H1 (cell line): ENCODE results near the gene FAM83C. TPM values are rescaled to one million over a fixed set of nuclear protein-coding genes. Genes with fewer than 3 reads are reported as not detected.

Source experiments
- CTCF ChIA-PET: fragments of 300-600 bp; sonication (Branson Sonifier 250); formaldehyde crosslinking; loops from one replicate; lab custom pipeline; 2021; ENCODE audit not compliant: partially characterized antibody; lab: Charles Lee
- POLR2A ChIA-PET: fragments of 300-600 bp; sonication (Branson Sonifier 250); formaldehyde crosslinking; loops from one replicate; lab custom pipeline; 2021; ENCODE audit warnings: inconsistent platforms; ENCODE audit not compliant: partially characterized antibody; lab: Charles Lee
- DNase-seq, 2 experiments: peaks; one replicate each; pipeline versions ENCODE4 v3.0.0 to v3.0.0-alpha.2; 2010 to 2022; ENCODE audit warnings: low spot score in 2 of 2, low read depth in 1 of 2, mixed read lengths in 1 of 2
- FAIRE-seq: peaks from 2 replicates; lab custom pipeline; 2011; peaks lifted over from hg19 to GRCh38; lab: Jason Lieb, UNC
- H2AFZ ChIP-seq: 2 replicates; pipeline ENCODE4 v1.8.1; 2012; ENCODE audit warnings: low read length, inconsistent platforms
- H2AK5ac ChIP-seq: 2 replicates; pipeline ENCODE4 v1.6.1; 2013; ENCODE audit warnings: low read depth, low read length
- H2BK120ac ChIP-seq: replicated peaks from 2 replicates; pipeline ENCODE3; 2013; ENCODE audit warnings: low read depth, low read length, inconsistent platforms
- H2BK12ac ChIP-seq: 2 replicates; pipeline ENCODE4 v1.6.1; 2013; ENCODE audit warnings: low read depth, low read length
- H2BK15ac ChIP-seq: 2 replicates; pipeline ENCODE4 v1.6.1; 2013; ENCODE audit warnings: low read length
- H2BK20ac ChIP-seq: 2 replicates; pipeline ENCODE4 v1.6.1; 2013; ENCODE audit warnings: low read length
- H2BK5ac ChIP-seq: 2 replicates; pipeline ENCODE4 v1.6.1; 2013; ENCODE audit warnings: low read depth, low read length
- H3K14ac ChIP-seq: 2 replicates; pipeline ENCODE4 v1.6.1; 2013; ENCODE audit warnings: inconsistent platforms; ENCODE audit not compliant: insufficient read length
- H3K18ac ChIP-seq: 2 replicates; pipeline ENCODE4 v1.6.1; 2013; ENCODE audit warnings: low read length; ENCODE audit errors: extremely low read depth
- H3K23ac ChIP-seq: 2 replicates; pipeline ENCODE4 v1.6.1; 2013; ENCODE audit warnings: inconsistent platforms; ENCODE audit not compliant: insufficient read length
- H3K23me2 ChIP-seq: 2 replicates; pipeline ENCODE4 v1.6.1; 2013; ENCODE audit warnings: low read depth, low read length
- H3K27ac ChIP-seq: 2 replicates; pipeline ENCODE4 v1.6.1; 2011; ENCODE audit warnings: low read depth, low read length, inconsistent platforms
- H3K27me3 ChIP-seq, 4 experiments: replicated peaks in 1 of 4; 1 replicate in 1 of 4; 2 replicates in 3 of 4; pipeline versions ENCODE4 v1.6.1 to v1.8.1; 2011 to 2013; ENCODE audit warnings: low read length in 3 of 4, mild to moderate bottlenecking in 3 of 4, inconsistent platforms in 2 of 4, mixed read lengths in 2 of 4, moderate library complexity in 1 of 4; ENCODE audit not compliant: control insufficient read depth in 3 of 4, insufficient read depth in 3 of 4; ENCODE audit errors: extremely low read depth in 1 of 4
- H3K36me3 ChIP-seq, 4 experiments: 2 replicates each; pipeline versions ENCODE4 v1.6.1 to v1.8.1; 2011 to 2013; ENCODE audit warnings: mild to moderate bottlenecking in 4 of 4, low read length in 3 of 4, moderate library complexity in 2 of 4, control low read depth in 1 of 4, inconsistent platforms in 1 of 4; ENCODE audit not compliant: insufficient read depth in 4 of 4, control insufficient read depth in 2 of 4
- H3K4ac ChIP-seq: replicated peaks from 2 replicates; pipeline ENCODE3; 2013; ENCODE audit warnings: low read length, low read depth, mixed read lengths, inconsistent platforms; ENCODE audit not compliant: insufficient read length
- H3K4me1 ChIP-seq, 4 experiments: replicated peaks in 1 of 4; 1 replicate in 1 of 4; 2 replicates in 3 of 4; pipeline versions ENCODE4 v1.6.1 to v1.8.1; 2011 to 2013; ENCODE audit warnings: low read length in 3 of 4, inconsistent platforms in 2 of 4, mixed read lengths in 1 of 4; ENCODE audit not compliant: insufficient read depth in 4 of 4, control insufficient read depth in 3 of 4
- H3K4me2 ChIP-seq, 2 experiments: 2 replicates each; pipeline versions ENCODE4 v1.6.1 to v1.8.1; 2011 to 2013; ENCODE audit warnings: low read depth in 2 of 2, low read length in 2 of 2, control low read depth in 1 of 2, inconsistent platforms in 1 of 2, mild to moderate bottlenecking in 1 of 2; ENCODE audit not compliant: insufficient read depth in 1 of 2
- H3K4me3 ChIP-seq, 4 experiments: fragments of 200-600, 300-600 bp in 1 of 4; sonication (generic), shearing (Covaris generic), sonication (Bioruptor Twin) in 1 of 4; 2 replicates each; pipeline versions ENCODE4 v1.5.1 to v1.8.1; 2011 to 2016; ENCODE audit warnings: low read length in 4 of 4, low read depth in 3 of 4, control low read depth in 2 of 4, inconsistent platforms in 2 of 4, mild to moderate bottlenecking in 2 of 4, mixed read lengths in 1 of 4, moderate library complexity in 1 of 4; ENCODE audit not compliant: insufficient read depth in 2 of 4; ENCODE audit errors: extremely low read depth in 1 of 4
- H3K56ac ChIP-seq: replicated peaks from 2 replicates; pipeline ENCODE3; 2013; ENCODE audit warnings: low read depth, mild to moderate bottlenecking, mixed read lengths, low read length, inconsistent platforms; ENCODE audit not compliant: insufficient read length
- H3K79me1 ChIP-seq: 2 replicates; pipeline ENCODE4 v1.6.1; 2013; ENCODE audit warnings: low read depth, low read length, control low read depth
- H3K79me2 ChIP-seq, 2 experiments: 2 replicates each; pipeline versions ENCODE4 v1.6.1 to v1.8.1; 2012 to 2013; ENCODE audit warnings: low read length in 2 of 2, mild to moderate bottlenecking in 2 of 2, inconsistent platforms in 1 of 2; ENCODE audit not compliant: insufficient read depth in 2 of 2, control insufficient read depth in 1 of 2
- H3K9ac ChIP-seq, 4 experiments: replicated peaks in 1 of 4; 1 replicate in 1 of 4; 2 replicates in 3 of 4; pipeline versions ENCODE4 v1.6.1 to v1.8.1; 2011 to 2013; ENCODE audit warnings: low read depth in 3 of 4, low read length in 3 of 4, control low read depth in 2 of 4, mild to moderate bottlenecking in 2 of 4, moderate library complexity in 2 of 4, inconsistent platforms in 1 of 4; ENCODE audit errors: extremely low read depth in 1 of 4
- H3K9me3 ChIP-seq, 2 experiments: 2 replicates each; pipeline versions ENCODE4 v1.6.1 to v1.8.1; 2012 to 2013; ENCODE audit warnings: mild to moderate bottlenecking in 2 of 2, moderate library complexity in 2 of 2, control low read depth in 1 of 2, inconsistent platforms in 1 of 2, low read depth in 1 of 2, low read length in 1 of 2, mixed read lengths in 1 of 2; ENCODE audit not compliant: insufficient read depth in 2 of 2
- H4K20me1 ChIP-seq, 2 experiments: replicated peaks in 1 of 2; 2 replicates each; pipeline versions ENCODE3 to v1.8.1; 2011 to 2013; ENCODE audit warnings: inconsistent platforms in 2 of 2, low read length in 2 of 2, mild to moderate bottlenecking in 1 of 2; ENCODE audit not compliant: insufficient read depth in 2 of 2, control insufficient read depth in 1 of 2
- H4K5ac ChIP-seq: 2 replicates; pipeline ENCODE4 v1.6.1; 2013; ENCODE audit warnings: low read length, low read depth, mixed read lengths, inconsistent platforms; ENCODE audit not compliant: insufficient read length
- H4K8ac ChIP-seq: 2 replicates; pipeline ENCODE4 v1.8.0; 2013; ENCODE audit warnings: mild to moderate bottlenecking, moderate library complexity, low read length, inconsistent platforms; ENCODE audit not compliant: insufficient read depth; ENCODE audit errors: extremely low read depth
- H4K91ac ChIP-seq: replicated peaks from 2 replicates; pipeline ENCODE3; 2013; ENCODE audit warnings: low read length, mixed read lengths, inconsistent platforms; ENCODE audit not compliant: insufficient read length
- BRCA1 ChIP-seq: IDR thresholded peaks from 2 replicates; pipeline ENCODE4 v1.6.1; 2012; ENCODE audit warnings: low read depth, low read length, improper control_type of control experiment
- CREB1 ChIP-seq: IDR thresholded peaks from 2 replicates; pipeline ENCODE4 v1.6.1; 2012; ENCODE audit warnings: inconsistent platforms
- CTBP2 ChIP-seq: IDR thresholded peaks from 2 replicates; pipeline ENCODE4 v1.7.0; 2011; ENCODE audit warnings: borderline replicate concordance, mild to moderate bottlenecking, moderate library complexity, mixed read lengths, low read length; ENCODE audit not compliant: insufficient read depth, insufficient read length
- GTF2F1 ChIP-seq: IDR thresholded peaks from 2 replicates; pipeline ENCODE4 v1.6.1; 2012; ENCODE audit warnings: low read depth, low read length, improper control_type of control experiment, borderline replicate concordance
- HDAC2 ChIP-seq, 2 experiments: fragments of 300-600 bp in 1 of 2; sonication (generic) in 1 of 2; IDR thresholded peaks; 2 replicates each; pipeline ENCODE4 v1.6.1; 2011 to 2012; ENCODE audit warnings: low read depth in 2 of 2, low read length in 2 of 2, mild to moderate bottlenecking in 2 of 2, moderate library complexity in 2 of 2, borderline replicate concordance in 1 of 2, inconsistent platforms in 1 of 2
- JUN ChIP-seq: IDR thresholded peaks from 2 replicates; pipeline ENCODE4 v1.6.1; 2011; ENCODE audit warnings: low read depth, mild to moderate bottlenecking, improper control_type of control experiment, low read length
- POLR2A ChIP-seq, 2 experiments: IDR thresholded peaks; 1 replicate in 1 of 2; 2 replicates in 1 of 2; pipeline ENCODE4 v1.6.1; 2011; ENCODE audit warnings: low read depth in 2 of 2, low read length in 2 of 2, mild to moderate bottlenecking in 2 of 2; ENCODE audit errors: control extremely low read depth in 1 of 2
- POU5F1 ChIP-seq: IDR thresholded peaks from 2 replicates; pipeline ENCODE4 v1.6.1; 2011; ENCODE audit warnings: low read depth, mild to moderate bottlenecking, low read length, moderate library complexity
- SIN3A ChIP-seq, 2 experiments: IDR thresholded peaks in 1 of 2; conservative IDR thresholded peaks in 1 of 2; 2 replicates each; pipeline ENCODE4 v1.6.1; 2011 to 2012; ENCODE audit warnings: low read length in 2 of 2, improper control_type of control experiment in 1 of 2, low read depth in 1 of 2, mild to moderate bottlenecking in 1 of 2
- SP2 ChIP-seq: IDR thresholded peaks from 2 replicates; pipeline ENCODE4 v1.6.1; 2012; ENCODE audit warnings: mild to moderate bottlenecking, low read length, inconsistent platforms
- WGBS, 2 experiments: shearing (Covaris generic) in 1 of 2; methylation state at CpG; one replicate each; pipeline versions ENCODE4 v1.1.6 to v1.1.7; 2013 to 2015; ENCODE audit warnings: low lambda C conversion rate in 2 of 2, mixed read lengths in 2 of 2, inconsistent platforms in 1 of 2, low coverage in 1 of 2, missing lambda C conversion rate in 1 of 2; ENCODE audit not compliant: insufficient replicate concordance in 2 of 2, insufficient coverage in 1 of 2, insufficient read length in 1 of 2; ENCODE audit errors: extremely low coverage in 1 of 2, missing lambda C conversion rate in 1 of 2; 5-methylcytosine and 5-hydroxymethylcytosine counted together
- polyA plus RNA-seq, 7 experiments: library from polyadenylated mRNA; depleted of rRNA in 3 of 7; stranded (reverse) in 5 of 7; unstranded in 2 of 7; fragments of >200 nt in 5 of 7; fragments of 200-250 nt in 2 of 7; gene quantifications; 1 replicate in 5 of 7; 2 replicates in 1 of 7; 4 replicates in 1 of 7; pipeline versions ENCODE4 v1.2.1 to v1.2.3, GENCODE V29; 2011 to 2013; ENCODE audit warnings: missing spikeins in 2 of 7, mixed read lengths in 2 of 7
- total RNA-seq: library from RNA; stranded (reverse); fragmentation: NEBNext Ultra II Directional; extraction: Animal tissue kit (Norgen Biotek cat#: 25700); gene quantifications from 2 replicates; pipeline ENCODE4 v1.2.1, GENCODE V29; 2021
- TF ChIP-seq, protein P1 (sequence below): IDR thresholded peaks from 2 replicates; pipeline ENCODE4 v1.6.1; 2012; ENCODE audit warnings: inconsistent platforms
- TF ChIP-seq, protein P2 (sequence below): IDR thresholded peaks from 2 replicates; pipeline ENCODE4 v1.6.1; 2012; ENCODE audit warnings: low read length, inconsistent platforms

FAM83C gene
- total and polyA plus RNA-seq, 2 of the 8 experiments (the other 6 are each of a cell fraction or from before 2014, with no cell fraction given): not detected

DNA sequence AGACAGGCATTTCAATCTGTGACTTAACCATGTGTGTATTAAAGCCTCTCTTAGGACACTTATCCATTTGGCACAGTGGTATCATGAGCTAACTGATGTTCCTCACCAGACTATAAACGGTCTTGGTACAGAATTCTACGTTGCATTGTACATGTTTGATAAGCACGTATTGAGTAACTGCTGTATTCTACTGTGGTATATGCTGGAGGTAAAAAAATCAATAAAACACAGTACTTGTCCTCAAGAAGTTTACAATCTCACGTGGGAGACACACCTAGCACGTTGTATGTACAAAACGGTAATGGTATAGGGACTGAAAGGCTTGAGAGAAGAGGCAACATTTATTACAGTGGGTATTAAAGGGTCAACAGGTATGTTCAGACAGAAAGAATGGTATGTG is 33.2 kb upstream of the FAM83C start:
- no peak overlapping the region for H3K4ac ChIP-seq
- no peaks in the 10 kb centered on the region for H3K79me2 ChIP-seq
- no peak overlapping the region for H3K27ac ChIP-seq
- no peak overlapping the region for H2AFZ ChIP-seq
- H3K79me1 ChIP-seq: no peaks in the 10 kb centered on the region
- H3K4me2 ChIP-seq: no peak overlapping the region
- no peak overlapping the region for H3K23ac ChIP-seq
- H2BK5ac ChIP-seq: no peak overlapping the region
- no peak overlapping the region for H2BK20ac ChIP-seq
- no peaks in the 10 kb centered on the region for H3K23me2 ChIP-seq
- no peak overlapping the region for H3K4me3 ChIP-seq
- no peak overlapping the region for H4K5ac ChIP-seq
- WGBS, 2 experiments: 83% methylated on average over 6 of the region's 6 CpGs; no CpG with 5 or more reads in 1 of the 2 experiments
- H3K36me3 ChIP-seq: no peaks in the 10 kb centered on the region
- H3K9me3 ChIP-seq: no peaks in the 10 kb centered on the region
- H3K14ac ChIP-seq: no peak overlapping the region
- no peak overlapping the region for H4K91ac ChIP-seq
- no peak overlapping the region for H3K9ac ChIP-seq
- FAIRE-seq (no peak), DNase-seq (no peak)
- no peak overlapping the region for H4K8ac ChIP-seq
- no peak overlapping the region for H3K56ac ChIP-seq
- no peak overlapping the region for H3K18ac ChIP-seq
- H2BK120ac ChIP-seq: no peak overlapping the region
- H3K27me3 ChIP-seq: no peaks in the 10 kb centered on the region; a peak in 2 of 7 replicates
- peaks cover 0 to 1% of the 10 kb centered on the region in 2 experiments for H4K20me1 ChIP-seq
- POLR2A ChIA-PET: no interaction called here
- CTCF ChIA-PET: interaction anchor here (0.7 to 1.2 kb wide), 4 partner anchors 9 to 23 kb away, joined by 3 to 4 read pairs (median 3); no protein-coding TSS in a partner anchor
- H2AK5ac ChIP-seq: no peak overlapping the region
- H2BK12ac ChIP-seq: no peak overlapping the region
- H2BK15ac ChIP-seq: no peak overlapping the region
- H3K4me1 ChIP-seq: peaks cover 3 to 9% (median 5%) of the 10 kb centered on the region in 4 experiments; a peak in 6 of 7 replicates
- TF ChIP-seq, protein P1, sequence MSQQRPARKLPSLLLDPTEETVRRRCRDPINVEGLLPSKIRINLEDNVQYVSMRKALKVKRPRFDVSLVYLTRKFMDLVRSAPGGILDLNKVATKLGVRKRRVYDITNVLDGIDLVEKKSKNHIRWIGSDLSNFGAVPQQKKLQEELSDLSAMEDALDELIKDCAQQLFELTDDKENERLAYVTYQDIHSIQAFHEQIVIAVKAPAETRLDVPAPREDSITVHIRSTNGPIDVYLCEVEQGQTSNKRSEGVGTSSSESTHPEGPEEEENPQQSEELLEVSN: no peak
- TF ChIP-seq POLR2A (IDR thresholded peaks at IDR 0.05; ENCODE audit: control extremely low read depth in 1 of 2, low read depth in 2 of 2, low read length in 2 of 2) (no peak), BRCA1 (no peak), SIN3A (conservative IDR thresholded peaks at IDR 0.05 in 1 of 2, IDR thresholded peaks at IDR 0.05 in 1 of 2; ENCODE audit: low read depth in 1 of 2, low read length in 2 of 2) (no peak), GTF2F1 (no peak), JUN (no peak), SP2 (no peak), HDAC2 (IDR thresholded peaks at IDR 0.05; ENCODE audit: borderline replicate concordance in 1 of 2, low read depth in 2 of 2, low read length in 2 of 2) (no peak), CTBP2 (no peak), CREB1 (no peak), POU5F1 (no peak)
- TF ChIP-seq, protein P2, sequence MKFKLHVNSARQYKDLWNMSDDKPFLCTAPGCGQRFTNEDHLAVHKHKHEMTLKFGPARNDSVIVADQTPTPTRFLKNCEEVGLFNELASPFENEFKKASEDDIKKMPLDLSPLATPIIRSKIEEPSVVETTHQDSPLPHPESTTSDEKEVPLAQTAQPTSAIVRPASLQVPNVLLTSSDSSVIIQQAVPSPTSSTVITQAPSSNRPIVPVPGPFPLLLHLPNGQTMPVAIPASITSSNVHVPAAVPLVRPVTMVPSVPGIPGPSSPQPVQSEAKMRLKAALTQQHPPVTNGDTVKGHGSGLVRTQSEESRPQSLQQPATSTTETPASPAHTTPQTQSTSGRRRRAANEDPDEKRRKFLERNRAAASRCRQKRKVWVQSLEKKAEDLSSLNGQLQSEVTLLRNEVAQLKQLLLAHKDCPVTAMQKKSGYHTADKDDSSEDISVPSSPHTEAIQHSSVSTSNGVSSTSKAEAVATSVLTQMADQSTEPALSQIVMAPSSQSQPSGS: no peak
